Measurements from ENCODE around the gene CTSE.

Gene CTSE

DNA sequence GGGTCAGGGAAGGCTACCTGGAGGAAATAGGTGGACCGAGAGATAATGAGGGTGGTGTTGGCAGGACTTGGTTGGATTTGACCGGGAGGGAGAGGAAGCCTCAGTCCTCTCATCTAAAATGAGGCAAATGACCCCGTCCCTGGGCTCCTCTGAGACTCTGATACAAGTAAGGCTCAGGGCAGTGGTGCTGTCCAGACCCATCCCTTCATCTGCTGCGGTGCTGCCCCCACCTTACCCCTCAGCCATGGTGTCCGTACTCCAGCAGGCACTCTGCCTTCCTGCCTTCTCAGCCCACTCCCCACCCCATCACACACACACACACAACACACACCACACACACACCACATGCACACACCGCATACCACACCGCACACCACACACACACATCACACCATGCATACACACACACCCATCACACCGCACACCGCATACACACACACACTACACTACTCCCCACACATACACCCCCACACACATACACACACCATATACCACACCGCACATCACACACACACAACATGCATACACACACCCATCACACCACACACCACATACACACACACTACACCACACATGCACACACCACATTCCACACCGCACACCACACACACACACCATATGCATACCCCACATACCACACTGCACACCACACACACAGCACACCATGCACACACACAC is 51.1 kb downstream of the CTSE start:
- H2AFZ ChIP-seq (ENCODE audit: low read depth, low read length, severe bottlenecking), result no peak overlapping the region
- no peaks in the 10 kb centered on the region for H3K9me2 ChIP-seq (replicated peaks; ENCODE audit: insufficient read depth, low read length)
- no peaks in the 10 kb centered on the region for H3K27me3 ChIP-seq (ENCODE audit: low read length)
- no peaks in the 10 kb centered on the region for H4K20me1 ChIP-seq (ENCODE audit: low read depth, low read length)
- no peak overlapping the region for H3K27ac ChIP-seq (ENCODE audit: low read depth, low read length)
- no peak overlapping the region for H3K4me2 ChIP-seq (ENCODE audit: low read depth, low read length, poor library complexity, severe bottlenecking)
- H3K79me2 ChIP-seq (ENCODE audit: insufficient read depth, low read length), result no peaks in the 10 kb centered on the region
- no peaks in the 10 kb centered on the region for H3K36me3 ChIP-seq (ENCODE audit: low read length)
- H3K9ac ChIP-seq (ENCODE audit: low read length), result no peak overlapping the region
- no peak overlapping the region for H3K4me3 ChIP-seq (ENCODE audit: insufficient read depth, low read length, poor library complexity, severe bottlenecking)
- H3K9me3 ChIP-seq (ENCODE audit: insufficient read depth, low read length), result no peaks in the 10 kb centered on the region
- TF ChIP-seq, protein P1, sequence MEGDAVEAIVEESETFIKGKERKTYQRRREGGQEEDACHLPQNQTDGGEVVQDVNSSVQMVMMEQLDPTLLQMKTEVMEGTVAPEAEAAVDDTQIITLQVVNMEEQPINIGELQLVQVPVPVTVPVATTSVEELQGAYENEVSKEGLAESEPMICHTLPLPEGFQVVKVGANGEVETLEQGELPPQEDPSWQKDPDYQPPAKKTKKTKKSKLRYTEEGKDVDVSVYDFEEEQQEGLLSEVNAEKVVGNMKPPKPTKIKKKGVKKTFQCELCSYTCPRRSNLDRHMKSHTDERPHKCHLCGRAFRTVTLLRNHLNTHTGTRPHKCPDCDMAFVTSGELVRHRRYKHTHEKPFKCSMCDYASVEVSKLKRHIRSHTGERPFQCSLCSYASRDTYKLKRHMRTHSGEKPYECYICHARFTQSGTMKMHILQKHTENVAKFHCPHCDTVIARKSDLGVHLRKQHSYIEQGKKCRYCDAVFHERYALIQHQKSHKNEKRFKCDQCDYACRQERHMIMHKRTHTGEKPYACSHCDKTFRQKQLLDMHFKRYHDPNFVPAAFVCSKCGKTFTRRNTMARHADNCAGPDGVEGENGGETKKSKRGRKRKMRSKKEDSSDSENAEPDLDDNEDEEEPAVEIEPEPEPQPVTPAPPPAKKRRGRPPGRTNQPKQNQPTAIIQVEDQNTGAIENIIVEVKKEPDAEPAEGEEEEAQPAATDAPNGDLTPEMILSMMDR (IDR thresholded peaks at IDR 0.05; ENCODE audit: insufficient read depth, low read length, poor library complexity, severe bottlenecking), result no peak
- TF ChIP-seq EZH2phosphoT487 (conservative IDR thresholded peaks at IDR 0.05; ENCODE audit: low read length), result no peak
- H3F3A ChIP-seq (ENCODE audit: insufficient read depth), result no peaks in the 10 kb centered on the region

GRCh38 chr1:205972081-205972480 is 51.6 kb downstream of the CTSE start:
- Histone ChIP-seq H3K9ac (ENCODE audit: low read length) (no peak overlapping the region), H2AFZ (ENCODE audit: low read depth, low read length, severe bottlenecking) (no peak overlapping the region), H3K27me3 (ENCODE audit: low read length) (no peaks in the 10 kb centered on the region), H3K79me2 (ENCODE audit: insufficient read depth, low read length) (no peaks in the 10 kb centered on the region), H3F3A (ENCODE audit: insufficient read depth) (no peaks in the 10 kb centered on the region), H3K4me3 (ENCODE audit: insufficient read depth, low read length, poor library complexity, severe bottlenecking) (no peak overlapping the region), H3K27ac (ENCODE audit: low read depth, low read length) (no peak overlapping the region), H3K9me3 (ENCODE audit: insufficient read depth, low read length) (no peaks in the 10 kb centered on the region), H3K36me3 (ENCODE audit: low read length) (no peaks in the 10 kb centered on the region), H3K9me2 (replicated peaks; ENCODE audit: insufficient read depth, low read length) (no peaks in the 10 kb centered on the region), H3K4me2 (ENCODE audit: low read depth, low read length, poor library complexity, severe bottlenecking) (no peak overlapping the region), H4K20me1 (ENCODE audit: low read depth, low read length) (no peaks in the 10 kb centered on the region)
- TF ChIP-seq, protein P1 (IDR thresholded peaks at IDR 0.05; ENCODE audit: insufficient read depth, low read length, poor library complexity, severe bottlenecking), result no peak
- no peak for TF ChIP-seq EZH2phosphoT487 (conservative IDR thresholded peaks at IDR 0.05; ENCODE audit: low read length)

GRCh38 chr1:205971082-205971481 is 52.6 kb downstream of the CTSE start:
- Histone ChIP-seq H2AFZ (ENCODE audit: low read depth, low read length, severe bottlenecking) (no peak overlapping the region), H3K27ac (ENCODE audit: low read depth, low read length) (no peak overlapping the region), H3K9me2 (replicated peaks; ENCODE audit: insufficient read depth, low read length) (no peaks in the 10 kb centered on the region), H4K20me1 (ENCODE audit: low read depth, low read length) (no peaks in the 10 kb centered on the region), H3F3A (ENCODE audit: insufficient read depth) (no peaks in the 10 kb centered on the region), H3K79me2 (ENCODE audit: insufficient read depth, low read length) (no peaks in the 10 kb centered on the region), H3K4me3 (ENCODE audit: insufficient read depth, low read length, poor library complexity, severe bottlenecking) (no peak overlapping the region), H3K27me3 (ENCODE audit: low read length) (no peaks in the 10 kb centered on the region), H3K9me3 (ENCODE audit: insufficient read depth, low read length) (no peaks in the 10 kb centered on the region), H3K36me3 (ENCODE audit: low read length) (no peaks in the 10 kb centered on the region), H3K4me2 (ENCODE audit: low read depth, low read length, poor library complexity, severe bottlenecking) (no peak overlapping the region), H3K9ac (ENCODE audit: low read length) (no peak overlapping the region)
- TF ChIP-seq, protein P1 (IDR thresholded peaks at IDR 0.05; ENCODE audit: insufficient read depth, low read length, poor library complexity, severe bottlenecking), result no peak
- no peak for TF ChIP-seq EZH2phosphoT487 (conservative IDR thresholded peaks at IDR 0.05; ENCODE audit: low read length)

All from SU-DHL-6 (cell line).